Measurements from ENCODE around the gene HMG20B.

DNA sequence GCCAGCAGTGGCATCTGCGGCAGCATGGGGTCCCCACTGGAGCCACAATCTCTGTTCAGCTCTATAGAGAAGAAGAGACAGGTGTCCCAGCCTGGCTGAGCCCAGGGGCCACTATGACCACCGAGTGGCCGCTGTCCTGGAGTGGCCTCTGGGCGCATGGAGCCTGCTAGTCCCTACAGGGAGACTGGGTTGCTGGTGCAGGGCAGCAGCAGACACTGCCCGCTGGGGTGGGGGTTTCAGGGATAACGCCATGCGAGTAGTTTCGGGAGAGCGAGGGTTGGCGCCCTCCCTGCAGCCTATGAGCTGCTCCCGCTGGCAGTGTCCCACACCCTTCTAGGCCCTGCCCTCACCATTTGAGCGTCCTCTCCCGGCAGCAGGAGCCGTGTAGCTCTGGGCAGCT, 44.7 kb upstream of the HMG20B start:
- TF ChIP-seq, protein P1, sequence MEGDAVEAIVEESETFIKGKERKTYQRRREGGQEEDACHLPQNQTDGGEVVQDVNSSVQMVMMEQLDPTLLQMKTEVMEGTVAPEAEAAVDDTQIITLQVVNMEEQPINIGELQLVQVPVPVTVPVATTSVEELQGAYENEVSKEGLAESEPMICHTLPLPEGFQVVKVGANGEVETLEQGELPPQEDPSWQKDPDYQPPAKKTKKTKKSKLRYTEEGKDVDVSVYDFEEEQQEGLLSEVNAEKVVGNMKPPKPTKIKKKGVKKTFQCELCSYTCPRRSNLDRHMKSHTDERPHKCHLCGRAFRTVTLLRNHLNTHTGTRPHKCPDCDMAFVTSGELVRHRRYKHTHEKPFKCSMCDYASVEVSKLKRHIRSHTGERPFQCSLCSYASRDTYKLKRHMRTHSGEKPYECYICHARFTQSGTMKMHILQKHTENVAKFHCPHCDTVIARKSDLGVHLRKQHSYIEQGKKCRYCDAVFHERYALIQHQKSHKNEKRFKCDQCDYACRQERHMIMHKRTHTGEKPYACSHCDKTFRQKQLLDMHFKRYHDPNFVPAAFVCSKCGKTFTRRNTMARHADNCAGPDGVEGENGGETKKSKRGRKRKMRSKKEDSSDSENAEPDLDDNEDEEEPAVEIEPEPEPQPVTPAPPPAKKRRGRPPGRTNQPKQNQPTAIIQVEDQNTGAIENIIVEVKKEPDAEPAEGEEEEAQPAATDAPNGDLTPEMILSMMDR (optimal IDR thresholded peaks at IDR 0.05 in 1 of 3, IDR thresholded peaks at IDR 0.05 in 1 of 3, conservative IDR thresholded peaks at IDR 0.05 in 1 of 3; ENCODE audit: extremely low read depth in 1 of 3, insufficient read depth in 2 of 3, low read length in 3 of 3): no peak
- TF ChIP-seq EZH2 (IDR thresholded peaks at IDR 0.05; ENCODE audit: low read length): no peak

Measured in keratinocyte (primary cell).